GM18498 (cell line): ENCODE data around the gene MIS18BP1.
"Not testable (repeated sequence)": the region's sequence is repeated elsewhere in the genome, so short reads cannot be mapped to it uniquely, and the experiment has no call there.

Experiments
- ATAC-seq: cut with Tn5 transposase; IDR thresholded peaks from one replicate; pipeline ENCODE4 v1.9.1; 2021; ENCODE audit warnings: mild to moderate bottlenecking, moderate library complexity; ENCODE audit not compliant: unreplicated experiment

Gene MIS18BP1

GRCh38 chr14:45246691-45247090 lies 6.3 kb downstream of the MIS18BP1 start:
- ATAC-seq, result no peak

- ATAC-seq, result no peak
Observed at GRCh38 chr14:45246151-45246550, 6.9 kb downstream of the MIS18BP1 start.

GRCh38 chr14:45242706-45243105 lies 10.3 kb downstream of the MIS18BP1 start:
- no peak for ATAC-seq

GRCh38 chr14:45238988-45239387 lies 14.0 kb downstream of the MIS18BP1 start:
- ATAC-seq, result no peak

- ATAC-seq, result no peak
Observed at GRCh38 chr14:45227566-45227965, 25.4 kb downstream of the MIS18BP1 start.

GRCh38 chr14:45222485-45223262 lies 30.3 kb downstream of the MIS18BP1 start:
- ATAC-seq, result peak; percentile 64

GRCh38 chr14:45214341-45214740 lies 38.7 kb downstream of the MIS18BP1 start:
- ATAC-seq, result not testable (repeated sequence)

GRCh38 chr14:45213716-45214115 lies 39.3 kb downstream of the MIS18BP1 start:
- ATAC-seq, result not testable (repeated sequence)

GRCh38 chr14:45212231-45212630 lies 40.8 kb downstream of the MIS18BP1 start:
- no peak for ATAC-seq

GRCh38 chr14:45211295-45211694 lies 41.7 kb downstream of the MIS18BP1 start:
- ATAC-seq, result no peak

- ATAC-seq, result no peak
Observed at GRCh38 chr14:45210159-45210558, 42.8 kb downstream of the MIS18BP1 start.

GRCh38 chr14:45204241-45204640 lies 48.8 kb downstream of the MIS18BP1 start:
- no peak for ATAC-seq

GRCh38 chr14:45201905-45202304 lies 51.1 kb downstream of the MIS18BP1 start:
- ATAC-seq, result peak; percentile 90

GRCh38 chr14:45199230-45199629 lies 53.8 kb downstream of the MIS18BP1 start:
- no peak for ATAC-seq

GRCh38 chr14:45198551-45198950 lies 54.5 kb downstream of the MIS18BP1 start:
- ATAC-seq, result no peak

- no peak for ATAC-seq
Observed at GRCh38 chr14:45194964-45195363, 58.0 kb downstream of the MIS18BP1 start.

- ATAC-seq, result no peak
Observed at GRCh38 chr14:45185100-45185814, 67.7 kb downstream of the MIS18BP1 start.

- no peak for ATAC-seq
Observed at GRCh38 chr14:45181806-45182205, 71.2 kb downstream of the MIS18BP1 start.

GRCh38 chr14:45181329-45181728 lies 71.7 kb downstream of the MIS18BP1 start:
- no peak for ATAC-seq

- ATAC-seq, result no peak
Observed at GRCh38 chr14:45177076-45177475, 75.9 kb downstream of the MIS18BP1 start.

GRCh38 chr14:45169906-45170305 lies 83.1 kb downstream of the MIS18BP1 start:
- ATAC-seq, result no peak

- ATAC-seq, result peak; percentile 74
Observed at GRCh38 chr14:45156067-45156466, 96.9 kb downstream of the MIS18BP1 start.
